HG03159 (cell line): ENCODE results near the gene LDHD.
A peak's percentile ranks its signal among the peaks of the same experiment; 100 is the strongest.

Experiments
- ATAC-seq: cut with Tn5 transposase; IDR thresholded peaks from one replicate; pipeline ENCODE4 v1.9.1; 2021; ENCODE audit warnings: mild to moderate bottlenecking, moderate library complexity; ENCODE audit not compliant: unreplicated experiment

LDHD gene

GRCh38 chr16:75083813-75084212, 32.8 kb downstream of the LDHD start:
- ATAC-seq, result no peak

- ATAC-seq, result no peak
These were observed 35.3 kb downstream of the LDHD start for GRCh38 chr16:75081179-75081859.

GRCh38 chr16:75080205-75081029, 36.2 kb downstream of the LDHD start:
- no peak for ATAC-seq

- ATAC-seq, result no peak
These were observed 37.1 kb downstream of the LDHD start for GRCh38 chr16:75079346-75079926.

- ATAC-seq, result no peak
These were observed 37.7 kb downstream of the LDHD start for GRCh38 chr16:75078886-75079285.

- ATAC-seq, result peak; percentile 26
These were observed 40.8 kb downstream of the LDHD start for GRCh38 chr16:75075688-75076268.

- ATAC-seq, result peak; percentile 94
These were observed 41.5 kb downstream of the LDHD start for GRCh38 chr16:75074920-75075687.

GRCh38 chr16:75074304-75074793, 42.2 kb downstream of the LDHD start:
- no peak for ATAC-seq

- ATAC-seq, result no peak
These were observed 42.9 kb downstream of the LDHD start for GRCh38 chr16:75073545-75074303.

- ATAC-seq, result no peak
These were observed 44.2 kb downstream of the LDHD start for GRCh38 chr16:75072239-75072947.

- no peak for ATAC-seq
These were observed 45.0 kb downstream of the LDHD start for GRCh38 chr16:75071621-75072020.

- no peak for ATAC-seq
These were observed 46.4 kb downstream of the LDHD start for GRCh38 chr16:75070012-75070841.

GRCh38 chr16:75068085-75069031, 48.2 kb downstream of the LDHD start:
- ATAC-seq, result no peak

GRCh38 chr16:75066861-75067447, 49.6 kb downstream of the LDHD start:
- ATAC-seq, result no peak

GRCh38 chr16:75065521-75066149, 50.9 kb downstream of the LDHD start:
- ATAC-seq, result no peak

GRCh38 chr16:75065149-75065505, 51.5 kb downstream of the LDHD start:
- ATAC-seq, result no peak
